ENCODE data around the gene DAAM1.

The DAAM1 gene

GRCh38 chr14:59293935-59294661 is 105.6 kb downstream of the DAAM1 start:
- no peak for DNase-seq

- no peak for DNase-seq
These were observed 106.2 kb downstream of the DAAM1 start for GRCh38 chr14:59294662-59294992.

DNA sequence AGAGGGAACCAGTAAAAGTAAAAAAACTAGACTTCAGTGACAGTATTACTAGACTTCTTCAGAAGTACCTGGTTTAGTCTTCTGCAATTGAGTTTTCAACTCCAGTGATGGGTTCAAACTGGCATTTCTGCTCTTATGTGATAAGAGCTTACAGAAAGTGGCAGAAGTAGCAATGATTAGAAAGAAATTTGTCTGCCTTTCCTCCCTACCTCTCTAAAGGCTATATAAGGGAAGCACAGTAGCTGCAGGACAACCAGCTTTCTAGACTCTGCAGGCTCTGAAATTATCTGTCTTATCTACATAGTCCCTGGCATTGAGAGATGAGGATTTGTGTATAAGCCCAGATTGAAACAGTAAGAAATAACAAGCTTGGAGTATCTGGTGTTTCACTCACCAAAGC is 107.5 kb downstream of the DAAM1 start:
- no peak for DNase-seq

DNA sequence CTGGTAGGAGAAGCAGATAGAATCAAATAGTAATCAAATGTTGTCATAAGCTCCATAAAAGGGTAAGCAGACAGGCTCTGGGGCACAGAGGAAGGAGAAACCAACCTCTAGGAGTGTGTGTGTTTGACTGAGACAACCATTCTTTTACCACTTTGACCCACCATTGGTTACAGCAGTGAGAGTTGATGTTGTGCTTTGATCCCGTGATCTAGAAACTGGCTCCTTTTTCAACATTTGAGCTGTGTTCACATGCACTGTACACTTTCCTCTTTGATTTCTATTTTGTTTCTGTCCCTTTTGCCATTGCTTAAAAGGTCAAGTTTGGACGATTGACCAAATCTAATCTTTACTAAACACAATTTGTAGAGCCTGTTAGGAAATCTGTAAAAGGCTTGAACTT is 108.0 kb downstream of the DAAM1 start:
- no peak for DNase-seq

DNA sequence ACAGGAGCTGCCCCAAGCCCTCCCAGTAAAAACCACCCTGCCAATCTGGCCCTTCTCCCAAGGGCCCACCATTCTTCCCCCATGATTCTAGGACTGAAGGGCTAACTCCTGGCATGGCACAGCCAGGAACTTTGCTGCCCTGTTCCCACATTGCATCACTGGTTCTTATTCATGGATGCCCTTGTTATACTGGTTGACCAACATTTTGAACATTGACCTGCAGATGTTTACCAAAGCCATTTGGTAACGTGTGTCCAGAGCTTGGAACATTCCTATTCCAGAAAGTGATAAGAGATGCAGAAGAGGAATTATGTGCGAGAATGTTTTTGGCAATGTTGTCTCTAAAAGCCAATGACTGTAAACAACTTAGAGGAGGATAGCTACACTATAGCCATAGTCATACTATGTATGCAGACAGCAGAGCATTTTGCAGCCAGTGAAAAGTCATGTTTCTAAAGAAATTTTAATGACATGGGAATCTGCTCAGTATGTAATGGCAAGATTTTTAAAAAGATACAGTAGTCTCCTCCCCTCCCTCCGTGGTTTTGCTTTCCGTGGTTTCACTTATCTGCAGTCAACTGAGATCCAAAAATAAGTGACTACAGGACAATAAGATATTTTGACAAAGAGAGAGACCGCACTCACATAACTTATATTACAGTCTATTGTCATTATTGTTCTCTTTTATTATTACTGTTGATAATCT is 108.8 kb downstream of the DAAM1 start:
- no peak for DNase-seq

GRCh38 chr14:59299731-59300130 is 111.3 kb downstream of the DAAM1 start:
- no peak for DNase-seq

DNA sequence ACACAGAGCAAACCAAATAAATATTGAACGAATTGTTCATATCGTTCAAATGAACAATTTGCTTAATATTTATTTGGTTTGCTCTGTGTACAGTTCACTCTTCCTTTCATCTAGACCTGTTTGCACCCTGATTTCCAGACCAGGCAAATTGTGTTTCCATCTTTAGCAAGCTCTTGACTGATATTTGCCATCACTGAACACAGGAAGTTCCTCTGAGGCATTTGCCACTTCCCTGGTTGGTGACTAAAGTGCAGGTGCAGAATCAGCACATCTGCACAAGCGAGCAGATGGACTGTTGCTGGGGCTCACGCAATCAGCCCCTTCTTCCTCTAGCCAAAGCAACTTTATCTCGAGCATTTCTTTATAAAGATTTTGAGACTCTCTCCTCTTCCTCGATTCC is 112.9 kb downstream of the DAAM1 start:
- DNase-seq, result peak; percentile 35 to 65

DNA sequence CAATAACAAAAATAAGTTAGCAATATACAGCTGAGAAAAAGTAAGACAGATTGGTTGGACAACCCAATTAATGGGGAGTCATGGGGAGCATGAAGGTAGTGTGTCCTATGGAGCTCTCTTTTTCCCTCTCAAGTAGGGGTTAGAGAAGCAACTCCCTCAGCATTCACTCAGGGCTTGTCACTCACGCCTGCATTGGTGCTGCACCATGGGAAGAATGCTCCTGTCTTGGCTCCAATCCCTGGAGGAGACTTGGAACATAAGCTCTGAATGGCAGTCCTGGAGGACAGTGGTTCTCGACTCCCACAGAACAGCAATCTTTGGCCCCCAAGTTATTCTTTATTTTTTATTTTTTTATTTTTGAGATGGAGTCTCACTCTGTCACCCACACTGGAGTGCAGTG is 113.8 kb downstream of the DAAM1 start:
- DNase-seq, result no peak

- DNase-seq, result no peak
These were observed 114.7 kb downstream of the DAAM1 start for GRCh38 chr14:59303216-59303615.

DNA sequence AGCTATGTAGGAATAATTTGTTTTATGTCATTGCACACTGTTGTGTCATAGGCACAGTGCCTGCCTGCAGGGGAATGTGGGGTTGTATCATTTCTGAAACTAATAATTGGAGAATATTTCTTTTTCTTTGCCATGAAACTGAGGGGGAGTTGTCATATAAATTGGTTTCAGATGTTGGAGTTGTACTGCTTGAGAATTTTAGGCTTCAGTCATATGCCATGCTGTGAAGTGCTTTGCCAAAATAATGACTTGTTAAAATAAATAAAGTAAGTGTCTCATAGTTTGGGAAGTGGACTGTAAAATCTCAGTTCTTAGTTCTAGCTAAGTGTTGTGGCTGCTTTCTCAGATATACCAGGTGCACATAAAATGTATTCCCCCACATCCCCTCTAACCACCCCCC is 116.8 kb downstream of the DAAM1 start:
- no peak for DNase-seq

- no peak for DNase-seq
These were observed 117.5 kb downstream of the DAAM1 start for GRCh38 chr14:59305836-59306555.

DNA sequence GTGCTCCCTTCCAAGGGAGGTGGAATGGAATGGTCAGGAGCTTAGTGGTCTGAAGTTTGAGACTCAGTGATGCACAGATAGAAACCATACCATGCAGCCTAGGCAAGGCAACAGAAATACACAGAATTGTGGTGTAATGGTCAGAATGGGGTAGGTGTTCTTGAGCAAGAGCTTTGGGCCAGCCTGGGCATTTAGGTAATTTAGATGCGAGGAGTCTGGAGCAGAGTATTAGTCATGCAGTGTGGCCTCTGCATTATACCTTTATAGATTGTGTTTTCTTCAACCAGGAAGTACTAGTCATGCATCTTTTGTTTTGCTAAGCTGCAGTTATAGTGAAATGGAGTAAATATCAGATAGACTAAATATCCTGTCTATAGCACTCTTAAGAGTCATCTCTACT is 118.3 kb downstream of the DAAM1 start:
- DNase-seq, result peak; percentile 13 to 19

GRCh38 chr14:59308086-59308485 is 119.6 kb downstream of the DAAM1 start:
- no peak for DNase-seq

- DNase-seq, result no peak
These were observed 120.2 kb downstream of the DAAM1 start for GRCh38 chr14:59308673-59309072.

GRCh38 chr14:59309291-59309900 is 120.9 kb downstream of the DAAM1 start:
- no peak for DNase-seq

- no peak for DNase-seq
These were observed 122.2 kb downstream of the DAAM1 start for GRCh38 chr14:59310633-59311032.

DNA sequence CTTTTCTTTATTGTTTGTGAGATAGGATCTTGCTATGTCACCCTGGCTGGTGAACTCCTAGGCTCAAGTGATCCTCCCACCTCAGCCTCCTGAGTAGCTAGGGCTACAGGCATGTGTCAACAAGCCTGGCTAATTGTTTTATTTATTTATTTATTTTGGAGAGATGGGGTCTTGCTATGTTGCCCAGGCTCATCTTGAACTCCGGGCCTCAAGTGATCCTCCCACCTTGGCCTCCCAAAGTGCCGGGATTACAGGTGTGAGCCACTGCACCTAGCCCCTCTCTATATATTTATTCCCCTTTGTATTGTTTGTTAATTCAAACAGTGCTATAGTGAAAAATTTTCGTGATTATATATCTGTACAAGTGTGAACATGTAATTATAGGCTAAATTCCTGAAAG is 123.3 kb downstream of the DAAM1 start:
- DNase-seq, result no peak

DNA sequence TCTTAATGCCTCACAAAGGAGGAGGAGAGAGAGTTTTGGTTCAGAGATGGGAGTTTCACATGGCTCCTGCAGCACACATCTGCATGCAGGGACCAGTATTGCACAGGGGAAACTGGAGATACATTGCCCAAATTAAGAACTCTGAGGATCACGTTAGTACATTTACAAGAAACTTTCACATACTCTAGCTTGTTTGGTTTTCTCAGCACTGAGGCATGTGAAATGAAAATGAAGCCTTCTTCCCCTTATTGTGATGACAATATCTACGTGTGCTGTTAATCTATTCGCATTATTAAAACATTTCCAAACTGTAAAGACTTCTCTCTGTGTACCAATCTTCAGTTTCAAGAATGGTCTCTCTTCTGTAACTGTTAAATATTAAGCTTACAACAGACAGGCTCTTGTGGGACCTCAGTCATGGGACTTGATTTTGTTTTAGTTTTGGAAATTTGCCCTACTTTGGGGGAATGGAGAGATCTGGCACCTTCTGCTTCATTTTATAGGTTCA is 124.7 kb downstream of the DAAM1 start:
- DNase-seq, result no peak

GRCh38 chr14:59313658-59314608 is 125.5 kb downstream of the DAAM1 start:
- no peak for DNase-seq

GRCh38 chr14:59314953-59315599 is 126.6 kb downstream of the DAAM1 start:
- DNase-seq, result no peak

- peak; percentile 18 to 40 for DNase-seq
These were observed 127.8 kb downstream of the DAAM1 start for GRCh38 chr14:59316151-59316830.
